Endometrial microvascular endothelial cells (primary cell): Measurements from ENCODE around the gene NOL7. TPM values are rescaled to one million over a fixed set of nuclear protein-coding genes. Genes with fewer than 3 reads are reported as not detected.

ENCODE experiments used
- total RNA-seq: library from RNA; depleted of rRNA; stranded (reverse); fragments of >200 nt; gene quantifications from one replicate; pipeline ENCODE4 v1.2.3, GENCODE V29; 2015; ENCODE audit errors: inconsistent ontology term

The NOL7 gene
- total RNA-seq, 1 donor from 2014 or later, result 83.3 TPM

Other genes starting within 250 kb of the NOL7 start
- gene GFOD1, start 127.7 kb upstream of the NOL7 start, total RNA-seq, result 27.7 TPM
- gene SIRT5, start 40.7 kb upstream of the NOL7 start, total RNA-seq, result 7.0 TPM
- gene RANBP9, start 96.5 kb downstream of the NOL7 start, total RNA-seq, result 26.0 TPM
- gene MCUR1, start 199.2 kb downstream of the NOL7 start, total RNA-seq, result 9.6 TPM